Panc1 (cell line): Measurements from ENCODE around the gene WSB1. TPM values are rescaled to one million over a fixed set of nuclear protein-coding genes. Genes with fewer than 3 reads are reported as not detected.

ENCODE experiments used
- ATAC-seq: fragments of 200-7000 bp; cut with Tn5 transposase; 2 replicates; pipeline ENCODE4 v1.9.1; 2020; ENCODE audit warnings: mild to moderate bottlenecking, moderate library complexity
- BruUV-seq: library from RNA; stranded (reverse); fragments of 400-500 nt; replicated peaks from 2 replicates; lab custom pipeline; 2021; lab: Mats Ljungman, UMichigan
- CTCF ChIA-PET: fragments of 300-600 bp; sonication (Branson Sonifier 250); formaldehyde crosslinking; loops from one replicate; lab custom pipeline; 2022; ENCODE audit warnings: antibody characterized with exemption; lab: Charles Lee
- POLR2A ChIA-PET: fragments of 300-600 bp; sonication (Branson Sonifier 250); formaldehyde crosslinking; loops from one replicate; lab custom pipeline; 2022; ENCODE audit warnings: antibody characterized with exemption; lab: Charles Lee
- DNase-seq: peaks from one replicate; pipeline ENCODE4 v3.0.0-alpha.2; 2010; ENCODE audit warnings: low read depth, low spot score
- H3K27ac ChIP-seq: 2 replicates; pipeline ENCODE4 v1.5.1; 2011; ENCODE audit warnings: mild to moderate bottlenecking, low read length, inconsistent platforms
- H3K27me3 ChIP-seq: fragments of 200-500 bp; sonication (Bioruptor generic); 2 replicates; pipeline ENCODE4 v1.6.0; 2014; ENCODE audit warnings: low read length, inconsistent platforms; ENCODE audit not compliant: control insufficient read depth, insufficient read depth
- H3K36me3 ChIP-seq: fragments of 200-500 bp; sonication (Bioruptor generic); 2 replicates; pipeline ENCODE4 v1.5.1; 2014; ENCODE audit warnings: inconsistent platforms, mild to moderate bottlenecking, low read length, moderate library complexity; ENCODE audit not compliant: control insufficient read depth, insufficient read depth
- H3K4me1 ChIP-seq: 2 replicates; pipeline ENCODE4 v1.5.1; 2011; ENCODE audit warnings: inconsistent platforms, mild to moderate bottlenecking, low read length, moderate library complexity; ENCODE audit not compliant: control insufficient read depth, insufficient read depth
- H3K4me3 ChIP-seq, 2 experiments: 2 replicates each; pipeline ENCODE4 v1.5.1; 2011 to 2012; ENCODE audit warnings: low read depth in 2 of 2, low read length in 2 of 2, mild to moderate bottlenecking in 2 of 2, inconsistent platforms in 1 of 2, moderate library complexity in 1 of 2
- H3K9me3 ChIP-seq: fragments of 200-500 bp; sonication (Bioruptor generic); 2 replicates; pipeline ENCODE4 v1.5.1; 2014; ENCODE audit warnings: low read depth, mild to moderate bottlenecking, inconsistent platforms, low read length, moderate library complexity; ENCODE audit not compliant: control insufficient read depth, insufficient read depth
- POLR2AphosphoS5 ChIP-seq: IDR thresholded peaks from 2 replicates; pipeline ENCODE4 v1.6.1; 2012; ENCODE audit warnings: mild to moderate bottlenecking, low read depth, low read length, moderate library complexity
- SIN3A ChIP-seq: IDR thresholded peaks from 2 replicates; pipeline ENCODE4 v1.6.1; 2012; ENCODE audit warnings: low read depth, mild to moderate bottlenecking, low read length, moderate library complexity, borderline replicate concordance; ENCODE audit not compliant: insufficient read depth
- TCF7L2 ChIP-seq: IDR thresholded peaks from 2 replicates; pipeline ENCODE4 v1.6.1; 2011; ENCODE audit warnings: mild to moderate bottlenecking, low read depth, low read length, inconsistent platforms
- in situ Hi-C: cut with HindIII; loops from 2 replicates; pipeline ENCODE4 v1.10.0; 2016; ENCODE audit warnings: low sequenced_read_pairs, low pct_unique_long_range_greater_than_20kb
- intact Hi-C: fragments of 100-400 bp; cut with micrococcal nuclease; formaldehyde crosslinking; loops from one replicate; pipeline ENCODE4 v1.10.0; 2022; ENCODE audit not compliant: unreplicated experiment
- total RNA-seq: library from RNA; stranded (reverse); gene quantifications from one replicate; pipeline ENCODE4 v1.2.1, GENCODE V29; 2021; ENCODE audit not compliant: unreplicated experiment
- TF ChIP-seq, protein P1 (sequence below), 2 experiments: IDR thresholded peaks; 2 replicates each; pipeline ENCODE4 v1.6.1; 2011 to 2012; ENCODE audit warnings: low read depth in 2 of 2, control low read depth in 1 of 2, low read length in 1 of 2, mild to moderate bottlenecking in 1 of 2, moderate library complexity in 1 of 2; ENCODE audit not compliant: insufficient read depth in 1 of 2
- TF ChIP-seq, protein P2 (sequence below): fragments of 450-650 bp; IDR thresholded peaks from 2 replicates; pipeline ENCODE4 v1.5.1; 2017; ENCODE audit warnings: mild to moderate bottlenecking

The WSB1 gene
- total RNA-seq, 1 experiment from 2014 or later: 114 TPM

DNA sequence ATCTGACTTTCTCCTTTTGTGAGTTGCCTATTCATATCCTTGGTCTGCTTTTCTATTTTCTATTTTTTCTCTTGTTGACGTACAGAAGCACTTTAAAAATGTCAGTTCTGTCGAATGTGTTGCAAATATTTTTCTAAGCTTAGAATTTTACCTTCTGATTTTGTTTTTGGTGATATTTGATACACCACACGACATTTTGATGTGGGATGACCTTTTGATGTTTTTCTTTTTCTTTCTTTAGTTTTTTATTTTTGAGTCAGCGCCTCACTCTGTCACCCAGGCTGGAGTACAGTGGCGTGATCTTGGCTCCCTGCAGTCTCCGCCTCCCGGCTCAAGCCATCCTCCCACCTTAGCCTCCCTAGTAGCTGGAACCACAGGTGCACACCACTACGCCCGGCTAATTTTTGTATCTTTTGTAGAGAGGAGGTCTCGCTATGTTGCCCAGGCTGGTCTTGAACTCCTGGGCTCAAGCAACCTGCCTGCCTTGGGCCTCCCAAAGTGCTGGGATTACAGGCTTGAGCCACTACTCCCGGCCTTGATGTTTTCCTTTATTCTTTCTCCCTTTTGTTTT is 39.6 kb downstream of the WSB1 start:
- H3K4me3 ChIP-seq: peak overlapping the region; percentile 55 to 64
- peaks cover 12% of the 10 kb centered on the region for H3K4me1 ChIP-seq
- POLR2A ChIA-PET: interaction anchor here (0.9 to 1.2 kb wide), 2 partner anchors 12 to 97 kb away, joined by 3 to 4 read pairs; no protein-coding TSS in a partner anchor
- no peaks in the 10 kb centered on the region for H3K36me3 ChIP-seq
- H3K9me3 ChIP-seq: no peaks in the 10 kb centered on the region
- TF ChIP-seq TCF7L2: no peak
- TF ChIP-seq, protein P1, sequence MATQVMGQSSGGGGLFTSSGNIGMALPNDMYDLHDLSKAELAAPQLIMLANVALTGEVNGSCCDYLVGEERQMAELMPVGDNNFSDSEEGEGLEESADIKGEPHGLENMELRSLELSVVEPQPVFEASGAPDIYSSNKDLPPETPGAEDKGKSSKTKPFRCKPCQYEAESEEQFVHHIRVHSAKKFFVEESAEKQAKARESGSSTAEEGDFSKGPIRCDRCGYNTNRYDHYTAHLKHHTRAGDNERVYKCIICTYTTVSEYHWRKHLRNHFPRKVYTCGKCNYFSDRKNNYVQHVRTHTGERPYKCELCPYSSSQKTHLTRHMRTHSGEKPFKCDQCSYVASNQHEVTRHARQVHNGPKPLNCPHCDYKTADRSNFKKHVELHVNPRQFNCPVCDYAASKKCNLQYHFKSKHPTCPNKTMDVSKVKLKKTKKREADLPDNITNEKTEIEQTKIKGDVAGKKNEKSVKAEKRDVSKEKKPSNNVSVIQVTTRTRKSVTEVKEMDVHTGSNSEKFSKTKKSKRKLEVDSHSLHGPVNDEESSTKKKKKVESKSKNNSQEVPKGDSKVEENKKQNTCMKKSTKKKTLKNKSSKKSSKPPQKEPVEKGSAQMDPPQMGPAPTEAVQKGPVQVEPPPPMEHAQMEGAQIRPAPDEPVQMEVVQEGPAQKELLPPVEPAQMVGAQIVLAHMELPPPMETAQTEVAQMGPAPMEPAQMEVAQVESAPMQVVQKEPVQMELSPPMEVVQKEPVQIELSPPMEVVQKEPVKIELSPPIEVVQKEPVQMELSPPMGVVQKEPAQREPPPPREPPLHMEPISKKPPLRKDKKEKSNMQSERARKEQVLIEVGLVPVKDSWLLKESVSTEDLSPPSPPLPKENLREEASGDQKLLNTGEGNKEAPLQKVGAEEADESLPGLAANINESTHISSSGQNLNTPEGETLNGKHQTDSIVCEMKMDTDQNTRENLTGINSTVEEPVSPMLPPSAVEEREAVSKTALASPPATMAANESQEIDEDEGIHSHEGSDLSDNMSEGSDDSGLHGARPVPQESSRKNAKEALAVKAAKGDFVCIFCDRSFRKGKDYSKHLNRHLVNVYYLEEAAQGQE (IDR thresholded peaks at IDR 0.05; ENCODE audit: insufficient read depth in 1 of 2, low read depth in 2 of 2, low read length in 1 of 2): no peak
- TF ChIP-seq SIN3A: no peak
- TF ChIP-seq POLR2AphosphoS5: no peak
- TF ChIP-seq, protein P2, sequence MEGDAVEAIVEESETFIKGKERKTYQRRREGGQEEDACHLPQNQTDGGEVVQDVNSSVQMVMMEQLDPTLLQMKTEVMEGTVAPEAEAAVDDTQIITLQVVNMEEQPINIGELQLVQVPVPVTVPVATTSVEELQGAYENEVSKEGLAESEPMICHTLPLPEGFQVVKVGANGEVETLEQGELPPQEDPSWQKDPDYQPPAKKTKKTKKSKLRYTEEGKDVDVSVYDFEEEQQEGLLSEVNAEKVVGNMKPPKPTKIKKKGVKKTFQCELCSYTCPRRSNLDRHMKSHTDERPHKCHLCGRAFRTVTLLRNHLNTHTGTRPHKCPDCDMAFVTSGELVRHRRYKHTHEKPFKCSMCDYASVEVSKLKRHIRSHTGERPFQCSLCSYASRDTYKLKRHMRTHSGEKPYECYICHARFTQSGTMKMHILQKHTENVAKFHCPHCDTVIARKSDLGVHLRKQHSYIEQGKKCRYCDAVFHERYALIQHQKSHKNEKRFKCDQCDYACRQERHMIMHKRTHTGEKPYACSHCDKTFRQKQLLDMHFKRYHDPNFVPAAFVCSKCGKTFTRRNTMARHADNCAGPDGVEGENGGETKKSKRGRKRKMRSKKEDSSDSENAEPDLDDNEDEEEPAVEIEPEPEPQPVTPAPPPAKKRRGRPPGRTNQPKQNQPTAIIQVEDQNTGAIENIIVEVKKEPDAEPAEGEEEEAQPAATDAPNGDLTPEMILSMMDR: no peak
- DNase-seq: no peak
- CTCF ChIA-PET: interaction anchor here (1.0 to 1.7 kb wide), 5 partner anchors 39 to 96 kb away, joined by 3 to 25 read pairs (median 5); no protein-coding TSS in a partner anchor
- H3K27me3 ChIP-seq: no peaks in the 10 kb centered on the region
- BruUV-seq: TSS peak; percentile 73
- in situ Hi-C loops: loop anchor here (25.0 kb wide), 1 partner anchor 96 kb away; no protein-coding TSS in a partner anchor
- H3K27ac ChIP-seq: peak overlapping the region; percentile 83
- intact Hi-C loops: loop anchor here (1.0 to 2.0 kb wide), 2 partner anchors 89 to 97 kb away; no protein-coding TSS in a partner anchor
- ATAC-seq: no peak

DNA sequence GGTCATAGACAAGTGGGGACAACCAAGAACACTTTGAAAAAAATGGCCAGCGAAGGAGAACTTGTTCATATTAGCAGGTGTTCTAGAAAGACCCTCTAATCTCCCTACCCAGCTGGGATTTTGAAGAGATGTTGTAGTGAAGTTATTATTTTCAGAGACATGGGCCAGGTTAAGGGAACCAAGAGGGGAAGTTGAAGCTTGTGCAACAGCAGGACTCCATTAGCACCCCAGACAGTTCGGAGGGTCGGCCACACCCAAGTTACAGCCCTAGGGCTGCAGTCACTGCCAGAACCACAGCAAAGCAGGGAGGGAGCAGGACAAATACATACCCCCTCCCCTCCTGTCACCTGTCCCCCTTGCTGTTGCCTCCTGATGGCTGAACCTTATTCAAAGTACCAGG is 42.3 kb downstream of the WSB1 start:
- DNase-seq (no peak), ATAC-seq (no peak)
- Histone ChIP-seq H3K27me3 (no peaks in the 10 kb centered on the region), H3K4me1 (peaks cover 12% of the 10 kb centered on the region), H3K4me3 (no peak overlapping the region), H3K36me3 (no peaks in the 10 kb centered on the region), H3K27ac (no peak overlapping the region), H3K9me3 (no peaks in the 10 kb centered on the region)
- CTCF ChIA-PET: no interaction called here
- TF ChIP-seq, protein P1 (IDR thresholded peaks at IDR 0.05; ENCODE audit: insufficient read depth in 1 of 2, low read depth in 2 of 2, low read length in 1 of 2): no peak
- TF ChIP-seq, protein P2: no peak
- TF ChIP-seq SIN3A: no peak
- no peak for TF ChIP-seq TCF7L2
- TF ChIP-seq POLR2AphosphoS5: no peak
- POLR2A ChIA-PET: no interaction called here
- BruUV-seq: no TSS peak
- intact Hi-C loops (no loop called here), in situ Hi-C loops (loop anchor here (25.0 kb wide), 1 partner anchor 99 kb away; no protein-coding TSS in a partner anchor)
